ENCODE measurements around the gene ANKS1B.
"Not testable (repeated sequence)": the region's sequence is repeated elsewhere in the genome, so short reads cannot be mapped to it uniquely, and the experiment has no call there.

ANKS1B gene

DNA sequence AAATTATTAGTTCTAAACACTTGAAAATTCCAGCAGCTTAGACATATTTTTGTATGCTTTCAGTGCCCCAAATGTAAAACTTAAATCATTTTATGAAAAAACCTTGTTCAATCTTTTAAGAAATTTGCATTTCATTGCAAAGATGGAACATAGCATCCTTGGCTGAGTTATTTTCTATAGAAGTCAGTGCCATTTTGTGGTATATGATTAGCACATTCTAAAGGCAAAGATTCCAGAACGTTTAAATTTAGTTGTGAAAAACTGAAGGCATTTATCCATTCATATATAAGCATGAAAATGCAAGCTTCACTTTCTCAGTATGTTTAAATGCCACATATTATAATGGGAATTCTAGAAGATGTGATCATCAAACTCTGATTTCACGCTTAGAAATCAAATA is 1007.5 kb downstream of the ANKS1B start:
- TF ChIP-seq JUND (IDR thresholded peaks at IDR 0.05; ENCODE audit: low read depth), result no peak
- in situ Hi-C loops (cut with HindIII; ENCODE audit: low pct_unique_long_range_greater_than_20kb, low sequenced_read_pairs), result no loop called here
- DNase-seq (ENCODE audit: low read depth in 1 of 2, low spot score in 1 of 2), result no peak

DNA sequence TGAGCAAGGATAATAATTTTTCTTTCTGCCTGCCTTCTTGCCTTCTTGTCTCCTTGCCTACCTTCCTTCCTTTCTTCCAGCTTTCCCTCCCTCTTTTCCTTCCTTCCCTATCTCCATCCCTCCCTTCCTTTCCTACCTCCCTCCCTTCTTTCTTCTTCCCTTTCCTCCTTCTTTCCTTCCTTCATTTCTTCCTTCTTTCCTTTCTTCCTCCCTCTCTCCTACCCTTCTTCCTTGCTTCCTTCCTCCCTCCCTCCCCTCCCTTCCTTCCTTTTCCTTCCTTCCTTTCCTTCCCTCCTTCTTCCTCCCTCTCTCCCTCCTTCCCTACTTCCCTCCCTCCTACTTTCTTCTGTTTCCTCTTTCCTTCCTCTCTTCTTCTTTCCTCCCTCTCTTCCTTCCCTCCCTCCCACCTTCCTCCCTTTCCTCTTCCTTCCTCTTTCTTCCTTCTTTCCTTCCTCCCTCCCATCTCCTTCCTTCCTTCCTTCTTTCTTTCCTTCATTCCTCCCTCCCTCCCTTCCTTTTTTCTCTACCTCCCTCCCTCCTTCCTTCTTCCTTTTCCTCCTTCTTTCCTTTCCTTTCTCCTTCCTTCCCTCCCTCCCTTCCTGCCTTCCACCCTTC is 1009.9 kb downstream of the ANKS1B start:
- in situ Hi-C loops (cut with HindIII; ENCODE audit: low pct_unique_long_range_greater_than_20kb, low sequenced_read_pairs), result no loop called here
- DNase-seq (ENCODE audit: low read depth in 1 of 2, low spot score in 1 of 2), result no peak
- no peak for TF ChIP-seq JUND (IDR thresholded peaks at IDR 0.05; ENCODE audit: low read depth)

DNA sequence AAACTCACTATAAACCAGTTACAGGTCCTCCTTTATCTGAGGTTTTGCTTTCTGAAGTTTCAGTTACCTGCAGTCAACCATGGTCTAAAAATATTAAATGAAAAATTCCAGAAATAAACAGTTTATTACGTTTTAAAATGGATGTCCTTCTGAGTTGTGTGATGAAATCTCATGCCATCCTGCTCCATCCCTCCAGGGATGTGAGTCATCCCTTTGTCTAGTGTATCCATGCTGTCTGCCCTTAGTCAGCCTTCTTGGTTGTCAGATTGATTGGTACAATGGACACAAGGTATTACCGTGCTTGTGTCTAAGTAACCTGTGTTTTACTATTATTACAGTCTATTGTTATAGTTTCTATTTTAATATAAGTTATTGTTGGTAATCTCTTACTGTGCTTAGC is 1011.3 kb downstream of the ANKS1B start:
- TF ChIP-seq JUND (IDR thresholded peaks at IDR 0.05; ENCODE audit: low read depth), result no peak
- in situ Hi-C loops (cut with HindIII; ENCODE audit: low pct_unique_long_range_greater_than_20kb, low sequenced_read_pairs), result no loop called here
- peak in 1 of 2 experiments; percentile 21 for DNase-seq (ENCODE audit: low read depth in 1 of 2, low spot score in 1 of 2)

DNA sequence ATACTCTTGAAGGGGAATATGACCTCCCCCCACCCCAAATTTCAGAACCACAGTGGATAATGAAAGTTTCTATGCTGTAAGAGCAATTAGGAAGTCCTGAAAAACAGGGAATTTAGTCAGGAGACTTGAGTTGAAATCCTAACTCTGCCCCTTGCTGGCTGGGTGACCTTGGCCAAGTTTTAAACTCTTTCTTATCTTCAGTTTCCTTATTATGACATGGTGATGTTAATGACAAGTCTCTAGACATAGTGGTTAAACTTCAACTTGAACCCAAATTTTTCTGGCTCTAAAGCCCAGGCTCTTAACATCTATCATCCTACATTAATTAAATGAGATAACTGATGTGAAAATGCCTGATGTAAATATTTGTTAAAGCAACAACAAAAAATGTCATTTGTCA is 1013.8 kb downstream of the ANKS1B start:
- no peak for DNase-seq (ENCODE audit: low read depth in 1 of 2, low spot score in 1 of 2)
- no peak for TF ChIP-seq JUND (IDR thresholded peaks at IDR 0.05; ENCODE audit: low read depth)
- in situ Hi-C loops (cut with HindIII; ENCODE audit: low pct_unique_long_range_greater_than_20kb, low sequenced_read_pairs), result no loop called here

DNA sequence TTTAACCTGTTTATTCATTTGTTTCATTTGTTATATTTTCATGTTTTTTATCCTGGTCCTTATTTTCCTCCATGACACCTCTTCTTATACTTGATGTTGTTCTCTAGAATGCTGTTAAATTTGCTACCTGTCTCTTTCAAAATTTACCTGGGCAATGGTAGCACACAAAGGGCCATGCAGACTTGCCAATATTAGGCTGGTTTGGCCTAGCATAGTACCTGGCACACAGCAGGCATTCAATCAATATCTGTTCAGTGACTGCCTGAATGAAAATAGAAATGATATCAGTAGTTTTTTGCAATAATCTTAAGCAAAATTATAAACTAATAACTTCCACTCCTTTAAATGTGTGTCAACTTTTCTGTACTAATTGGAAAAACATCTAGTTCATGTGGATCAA is 1014.5 kb downstream of the ANKS1B start:
- DNase-seq (ENCODE audit: low read depth in 1 of 2, low spot score in 1 of 2), result no peak
- in situ Hi-C loops (cut with HindIII; ENCODE audit: low pct_unique_long_range_greater_than_20kb, low sequenced_read_pairs), result no loop called here
- no peak for TF ChIP-seq JUND (IDR thresholded peaks at IDR 0.05; ENCODE audit: low read depth)

DNA sequence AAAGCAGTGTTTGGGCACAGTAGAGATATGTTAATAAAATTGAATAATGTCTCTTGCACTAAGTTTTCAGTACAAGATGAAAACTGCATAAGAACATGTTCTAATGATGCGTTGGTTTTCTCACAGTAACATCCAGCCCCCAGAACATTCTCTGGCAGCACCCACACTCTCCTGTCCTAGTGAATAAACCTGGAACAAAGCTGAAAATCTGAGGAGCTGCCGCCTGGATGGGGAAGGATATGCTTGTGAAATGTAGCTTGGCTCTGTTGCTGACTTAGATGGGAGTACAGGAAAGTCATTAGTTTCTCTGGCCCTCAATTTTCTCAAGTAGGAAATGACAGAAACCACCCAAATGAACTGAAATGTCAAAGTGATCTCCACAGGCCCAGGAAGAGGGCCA is 1015.8 kb downstream of the ANKS1B start:
- in situ Hi-C loops (cut with HindIII; ENCODE audit: low pct_unique_long_range_greater_than_20kb, low sequenced_read_pairs), result no loop called here
- TF ChIP-seq JUND (IDR thresholded peaks at IDR 0.05; ENCODE audit: low read depth), result no peak

DNA sequence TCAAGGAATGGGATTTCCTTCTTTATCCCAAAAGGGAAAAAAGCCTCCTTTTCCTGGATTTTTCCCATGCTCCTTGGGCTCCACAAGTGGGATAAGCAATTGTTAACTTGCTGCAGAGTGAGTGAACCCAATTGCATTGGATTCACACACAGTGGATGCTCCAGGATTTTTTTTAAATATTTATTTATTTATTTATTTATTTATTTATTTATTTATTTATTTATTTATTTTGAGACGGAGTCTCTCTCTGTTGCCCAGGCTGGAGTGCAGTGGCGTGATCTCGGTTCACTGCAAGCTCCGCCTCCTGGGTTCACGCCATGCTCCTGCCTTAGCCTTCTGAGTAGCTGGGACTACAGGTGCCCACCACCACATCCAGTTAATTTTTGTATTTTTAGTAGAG is 1027.6 kb downstream of the ANKS1B start:
- DNase-seq (ENCODE audit: low read depth in 1 of 2, low spot score in 1 of 2); in situ Hi-C loops (cut with HindIII; ENCODE audit: low pct_unique_long_range_greater_than_20kb, low sequenced_read_pairs): not testable (repeated sequence)

More for the DNA sequence above, 1015.8 kb downstream of the ANKS1B start:
- DNase-seq (ENCODE audit: low read depth in 1 of 2, low spot score in 1 of 2), result no peak

DNA sequence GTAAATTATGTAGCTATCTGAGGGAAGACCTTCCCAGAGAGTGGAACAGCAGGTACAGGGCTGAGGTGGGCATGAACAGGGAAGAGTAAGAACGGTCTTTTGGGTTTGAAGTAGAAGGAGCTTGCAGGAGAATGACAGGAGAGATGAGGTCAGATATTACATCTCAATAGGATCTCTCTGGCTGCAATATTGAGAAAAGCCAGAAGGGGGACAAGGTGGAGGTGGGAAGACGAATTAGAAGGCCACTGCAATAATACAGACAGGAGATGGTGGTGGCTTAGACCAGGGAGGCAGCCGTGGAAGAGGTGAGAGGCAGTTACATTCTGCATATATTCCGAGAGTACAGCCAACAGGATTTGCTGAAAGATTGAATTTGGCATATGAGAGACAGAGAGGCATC is 1029.5 kb downstream of the ANKS1B start:
- DNase-seq (ENCODE audit: low read depth in 1 of 2, low spot score in 1 of 2), result peak; percentile 16 to 74
- no peak for TF ChIP-seq JUND (IDR thresholded peaks at IDR 0.05; ENCODE audit: low read depth)
- in situ Hi-C loops (cut with HindIII; ENCODE audit: low pct_unique_long_range_greater_than_20kb, low sequenced_read_pairs), result no loop called here

DNA sequence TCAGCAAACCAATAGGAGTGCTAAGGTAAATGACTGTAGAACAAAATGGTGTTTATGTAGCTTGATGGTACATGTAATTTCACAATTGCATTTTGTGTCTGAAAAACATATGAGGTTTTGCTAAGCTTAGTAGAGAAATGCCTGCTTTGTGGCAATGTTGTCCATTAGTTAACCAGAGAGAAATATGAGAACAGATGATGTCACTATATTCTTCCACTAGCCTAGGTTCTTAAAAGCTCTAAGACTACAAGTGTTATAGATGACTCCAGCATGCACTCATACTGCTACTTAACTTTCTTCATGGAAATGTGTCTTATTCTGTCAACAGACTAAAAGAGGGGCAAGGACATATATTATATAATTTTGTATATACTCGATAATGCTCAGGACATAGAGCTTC is 1030.2 kb downstream of the ANKS1B start:
- no peak for DNase-seq (ENCODE audit: low read depth in 1 of 2, low spot score in 1 of 2)
- in situ Hi-C loops (cut with HindIII; ENCODE audit: low pct_unique_long_range_greater_than_20kb, low sequenced_read_pairs), result no loop called here
- TF ChIP-seq JUND (IDR thresholded peaks at IDR 0.05; ENCODE audit: low read depth), result no peak

DNA sequence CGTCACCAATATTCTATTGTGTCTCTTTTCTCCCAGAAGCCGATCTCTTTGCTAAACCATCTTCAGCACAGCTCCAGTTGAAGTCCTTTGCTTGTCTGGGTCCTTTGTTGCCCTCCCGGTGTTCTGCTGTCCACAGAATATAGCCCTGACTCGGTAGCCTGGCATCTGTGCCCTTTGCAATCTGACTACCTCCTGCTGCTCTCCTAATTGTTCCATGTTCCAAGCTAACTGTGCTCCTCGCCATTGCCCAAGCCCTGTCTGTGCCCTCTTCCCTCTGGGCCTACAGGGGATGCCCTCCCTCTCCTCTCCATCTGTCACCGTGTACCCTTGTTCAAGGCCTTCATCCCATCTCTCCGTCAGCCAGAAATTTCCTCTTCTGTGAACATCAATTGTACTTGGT is 1033.3 kb downstream of the ANKS1B start:
- in situ Hi-C loops (cut with HindIII; ENCODE audit: low pct_unique_long_range_greater_than_20kb, low sequenced_read_pairs), result no loop called here
- TF ChIP-seq JUND (IDR thresholded peaks at IDR 0.05; ENCODE audit: low read depth), result no peak
- DNase-seq (ENCODE audit: low read depth in 1 of 2, low spot score in 1 of 2), result no peak

DNA sequence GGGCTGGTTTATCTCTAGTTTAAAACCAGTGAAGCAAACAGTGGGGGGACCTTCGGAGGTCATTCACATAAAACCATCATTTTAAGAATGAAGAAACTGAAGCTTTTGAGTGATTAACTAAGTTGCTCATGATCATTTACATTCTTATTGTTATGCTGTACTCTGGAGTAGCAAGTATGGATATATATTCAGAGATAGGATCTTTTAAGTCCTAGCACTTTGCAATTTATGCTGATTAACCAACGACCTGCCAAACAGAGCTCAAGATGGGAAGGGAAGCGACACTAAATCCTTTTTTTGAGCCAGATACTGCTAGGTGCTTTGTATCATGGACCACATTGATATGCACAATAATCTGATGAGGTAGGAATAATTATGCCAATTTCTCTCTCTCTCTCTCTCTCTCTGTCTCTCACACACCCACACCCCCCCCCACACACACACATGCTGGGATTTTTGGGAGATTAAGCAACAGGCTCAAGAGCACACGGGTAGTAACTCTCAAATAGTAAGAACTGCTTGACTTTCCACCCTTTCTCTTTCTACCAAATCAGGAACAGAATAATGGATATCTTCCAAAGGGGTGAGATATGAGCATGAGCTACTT is 1036.3 kb downstream of the ANKS1B start:
- in situ Hi-C loops (cut with HindIII; ENCODE audit: low pct_unique_long_range_greater_than_20kb, low sequenced_read_pairs), result no loop called here
- TF ChIP-seq JUND (IDR thresholded peaks at IDR 0.05; ENCODE audit: low read depth), result no peak
- DNase-seq (ENCODE audit: low read depth in 1 of 2, low spot score in 1 of 2), result no peak

DNA sequence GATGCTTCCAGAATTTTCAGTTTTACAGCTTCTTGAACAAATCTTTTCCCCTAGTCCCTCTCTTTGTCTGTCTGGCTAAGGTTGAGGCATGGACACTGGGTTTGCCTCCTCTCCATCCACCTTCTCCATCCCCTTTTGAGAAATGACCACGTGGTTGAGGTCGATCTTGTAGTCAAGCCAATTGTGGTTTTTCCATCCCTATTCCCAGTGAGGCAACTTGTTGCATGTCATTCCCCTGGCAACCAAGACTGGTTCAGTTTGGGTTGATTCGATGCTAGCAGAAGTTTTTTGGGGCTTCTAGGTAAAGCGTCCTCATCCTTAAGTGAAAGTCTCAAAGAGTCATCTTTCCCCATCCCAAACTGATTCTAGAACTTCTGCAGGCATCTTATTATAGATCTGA is 1038.9 kb downstream of the ANKS1B start:
- in situ Hi-C loops (cut with HindIII; ENCODE audit: low pct_unique_long_range_greater_than_20kb, low sequenced_read_pairs), result no loop called here
- no peak for TF ChIP-seq JUND (IDR thresholded peaks at IDR 0.05; ENCODE audit: low read depth)
- DNase-seq (ENCODE audit: low read depth in 1 of 2, low spot score in 1 of 2), result no peak

DNA sequence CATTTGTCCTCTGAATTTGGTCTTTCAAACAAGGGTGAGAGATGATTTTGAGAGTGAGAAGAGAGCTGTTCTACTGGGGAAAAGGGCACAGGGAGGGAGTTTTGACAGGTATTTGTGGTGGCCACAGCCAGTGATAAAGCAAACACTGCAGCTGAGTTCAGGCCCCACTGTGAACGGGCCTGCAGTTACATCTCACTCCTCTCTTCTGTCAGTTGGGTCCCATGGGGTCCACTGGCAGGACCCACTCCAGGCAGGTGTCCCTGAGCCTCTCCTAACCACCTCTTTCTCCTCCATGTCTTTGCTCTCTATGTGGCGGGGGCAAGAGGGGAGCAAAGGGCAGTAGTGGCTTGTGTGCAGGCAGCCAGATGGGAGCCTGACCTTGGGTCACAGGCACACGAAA is 1044.8 kb downstream of the ANKS1B start:
- no peak for DNase-seq (ENCODE audit: low read depth in 1 of 2, low spot score in 1 of 2)
- in situ Hi-C loops (cut with HindIII; ENCODE audit: low pct_unique_long_range_greater_than_20kb, low sequenced_read_pairs), result no loop called here
- no peak for TF ChIP-seq JUND (IDR thresholded peaks at IDR 0.05; ENCODE audit: low read depth)

DNA sequence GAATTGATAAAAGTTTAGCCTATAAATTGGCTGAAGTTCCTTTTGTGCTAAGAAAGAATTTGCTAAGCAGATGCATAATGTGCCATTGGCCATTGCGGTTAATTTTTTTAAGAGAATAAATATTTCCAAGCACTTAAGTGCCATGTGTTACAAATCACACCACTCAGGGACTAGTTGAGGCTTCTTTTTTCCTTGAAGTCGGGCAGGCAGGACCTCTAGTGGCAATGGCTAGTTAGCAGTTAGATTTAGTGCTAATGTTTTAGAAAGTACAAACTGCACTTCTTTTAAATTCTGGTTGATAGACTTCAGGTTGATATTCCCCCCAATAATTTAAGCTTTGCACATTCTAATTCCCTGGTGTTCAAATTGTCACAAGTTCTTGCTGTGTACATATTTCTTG is 1045.4 kb downstream of the ANKS1B start:
- peak; percentile 9 to 67 for DNase-seq (ENCODE audit: low read depth in 1 of 2, low spot score in 1 of 2)
- in situ Hi-C loops (cut with HindIII; ENCODE audit: low pct_unique_long_range_greater_than_20kb, low sequenced_read_pairs), result no loop called here
- no peak for TF ChIP-seq JUND (IDR thresholded peaks at IDR 0.05; ENCODE audit: low read depth)
